HG03469 (cell line): ENCODE data around the gene TMEM163.
"Not testable (repeated sequence)": the region's sequence is repeated elsewhere in the genome, so short reads cannot be mapped to it uniquely, and the experiment has no call there.

Experiments used
- ATAC-seq: cut with Tn5 transposase; IDR thresholded peaks from one replicate; pipeline ENCODE4 v1.9.1; 2021; ENCODE audit warnings: mild to moderate bottlenecking, moderate library complexity, moderate number of reproducible peaks; ENCODE audit not compliant: unreplicated experiment

The TMEM163 gene

GRCh38 chr2:134623796-134624195, 95.0 kb downstream of the TMEM163 start:
- ATAC-seq = peak; percentile 96

GRCh38 chr2:134623046-134623445, 95.8 kb downstream of the TMEM163 start:
- ATAC-seq = no peak

GRCh38 chr2:134621939-134622705, 96.7 kb downstream of the TMEM163 start:
- no peak for ATAC-seq

- no peak for ATAC-seq
Measured at GRCh38 chr2:134619250-134619649, 99.5 kb downstream of the TMEM163 start.

GRCh38 chr2:134615480-134615879, 103.3 kb downstream of the TMEM163 start:
- ATAC-seq = not testable (repeated sequence)

DNA sequence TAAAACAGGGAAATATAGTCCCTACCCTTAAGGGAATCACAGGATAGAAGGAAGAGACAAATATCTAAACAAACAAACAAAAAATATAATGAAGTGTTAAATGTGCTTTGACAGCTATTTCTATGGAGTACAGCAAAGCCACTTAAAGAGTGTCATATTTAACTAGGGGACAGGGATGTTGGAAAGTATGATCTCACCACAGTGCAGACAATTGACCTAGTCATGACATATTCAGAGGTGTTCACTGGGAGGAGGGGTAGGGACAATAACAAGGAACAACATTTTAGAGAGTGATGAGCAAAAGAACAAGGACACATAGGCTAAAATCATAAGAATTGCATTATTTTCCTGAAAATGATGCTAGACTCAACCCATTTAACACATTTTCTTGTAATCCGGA, 107.5 kb downstream of the TMEM163 start:
- no peak for ATAC-seq

GRCh38 chr2:134610871-134611270, 107.9 kb downstream of the TMEM163 start:
- no peak for ATAC-seq

DNA sequence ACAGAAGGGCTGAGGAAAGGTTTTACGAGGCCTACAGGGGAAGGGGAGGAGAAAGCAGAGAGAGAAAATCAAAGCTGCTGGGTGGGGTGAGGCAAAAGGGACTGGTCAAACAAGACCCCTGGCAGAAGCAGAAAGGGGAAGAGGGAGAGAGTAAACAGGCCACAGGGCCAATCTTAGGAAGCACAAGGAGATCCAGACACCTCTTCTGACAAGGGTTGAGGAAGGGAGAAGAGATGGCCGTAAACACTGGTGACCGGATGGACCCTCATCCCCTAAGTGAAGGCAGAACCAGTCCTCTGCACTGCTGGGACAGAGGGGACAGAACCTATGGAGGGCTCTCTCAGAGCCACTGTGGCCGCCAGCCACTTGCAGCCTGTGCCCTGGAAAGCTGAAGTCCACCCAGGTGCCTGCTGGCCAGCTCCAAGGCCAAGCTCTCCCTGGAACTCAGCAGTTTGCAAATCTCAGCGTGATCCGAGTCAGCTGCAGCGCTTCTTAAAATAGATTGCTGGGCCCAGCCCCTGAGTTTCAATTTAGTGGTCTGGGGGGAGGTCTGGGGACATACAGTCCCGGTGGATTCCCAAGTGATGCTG, 108.8 kb downstream of the TMEM163 start:
- ATAC-seq = no peak

GRCh38 chr2:134603966-134604365, 114.8 kb downstream of the TMEM163 start:
- ATAC-seq = no peak

GRCh38 chr2:134602666-134603065, 116.1 kb downstream of the TMEM163 start:
- ATAC-seq = no peak

DNA sequence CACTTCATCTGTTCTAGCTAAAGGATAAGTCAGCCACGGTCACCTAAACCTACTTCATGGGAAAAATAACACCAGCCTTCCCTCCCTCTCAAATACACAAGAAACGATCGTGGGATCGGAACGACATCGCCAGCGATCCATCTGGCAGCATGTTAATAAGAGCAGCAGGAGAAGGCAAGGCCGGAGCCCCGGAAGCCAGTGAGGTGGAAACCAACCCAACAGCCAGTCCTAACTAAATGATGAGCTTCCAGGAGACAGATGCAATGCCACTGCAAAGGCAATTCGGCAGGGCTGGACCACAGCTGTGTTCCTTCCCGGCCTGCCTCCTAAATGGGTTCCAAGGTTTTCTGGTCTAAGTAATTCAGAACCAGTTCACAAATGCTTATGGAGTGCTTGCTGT, 117.5 kb downstream of the TMEM163 start:
- ATAC-seq = no peak

- no peak for ATAC-seq
Measured at GRCh38 chr2:134600208-134600607, 118.6 kb downstream of the TMEM163 start.

- ATAC-seq = no peak
Measured at GRCh38 chr2:134599236-134599635, 119.6 kb downstream of the TMEM163 start.

GRCh38 chr2:134594399-134594798, 124.4 kb downstream of the TMEM163 start:
- ATAC-seq = no peak

DNA sequence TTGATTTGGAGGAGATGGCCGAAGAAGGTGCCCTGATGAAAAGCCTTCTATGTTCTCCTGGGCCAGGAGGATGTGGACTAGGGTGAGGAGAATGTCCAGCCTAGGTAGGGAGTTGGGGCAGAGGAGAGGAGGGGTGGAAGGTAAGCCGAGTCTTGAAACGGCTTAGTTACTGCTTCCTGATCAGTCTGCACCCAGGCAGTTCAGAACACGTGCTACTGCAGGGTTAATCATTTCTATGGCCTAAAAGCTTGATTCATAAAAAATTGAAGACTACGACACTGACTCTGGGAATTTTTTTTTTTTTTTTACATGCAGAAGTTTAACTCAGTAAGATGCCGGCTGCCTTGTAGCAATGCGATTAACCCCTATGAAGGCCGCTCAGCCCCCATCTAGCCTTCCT, 125.3 kb downstream of the TMEM163 start:
- ATAC-seq = no peak

- ATAC-seq = no peak
Measured at GRCh38 chr2:134592377-134592776, 126.4 kb downstream of the TMEM163 start.

DNA sequence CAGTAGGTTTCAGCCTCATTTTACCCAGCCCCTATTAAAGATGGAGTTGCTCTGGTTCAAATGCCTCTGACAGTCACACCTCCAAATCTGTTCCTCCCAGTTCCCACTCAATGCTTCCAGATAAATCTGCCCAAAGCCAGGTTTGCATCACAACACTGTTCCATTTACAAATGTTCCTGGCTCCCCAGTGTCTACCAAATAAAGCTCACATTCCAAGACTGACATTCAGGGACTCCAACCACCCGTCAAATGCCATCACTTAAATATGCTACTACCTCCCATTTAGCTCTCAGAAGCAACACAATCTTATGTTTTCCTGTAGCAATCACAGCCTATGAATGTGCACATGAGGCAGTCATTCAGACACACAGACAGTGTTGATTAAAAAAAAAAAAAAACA, 127.3 kb downstream of the TMEM163 start:
- no peak for ATAC-seq

DNA sequence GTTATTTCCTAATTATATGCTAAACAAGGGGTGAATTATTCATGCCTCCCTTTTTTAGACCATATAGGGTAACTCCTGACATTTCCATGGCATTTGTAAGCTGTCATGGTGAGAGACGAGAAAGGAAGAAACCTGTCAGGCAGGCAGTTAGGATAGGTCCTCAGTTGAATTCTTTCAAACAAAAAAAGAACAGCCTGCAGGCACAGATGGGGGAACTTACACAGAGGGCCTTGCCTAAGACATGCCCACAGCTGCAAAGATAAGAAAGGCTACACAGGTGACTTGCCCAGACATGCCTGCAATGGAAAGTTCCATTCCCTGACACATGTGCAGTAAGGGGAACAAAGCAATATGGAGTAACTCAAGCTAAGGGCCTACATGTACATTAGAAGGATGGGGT, 128.1 kb downstream of the TMEM163 start:
- no peak for ATAC-seq

DNA sequence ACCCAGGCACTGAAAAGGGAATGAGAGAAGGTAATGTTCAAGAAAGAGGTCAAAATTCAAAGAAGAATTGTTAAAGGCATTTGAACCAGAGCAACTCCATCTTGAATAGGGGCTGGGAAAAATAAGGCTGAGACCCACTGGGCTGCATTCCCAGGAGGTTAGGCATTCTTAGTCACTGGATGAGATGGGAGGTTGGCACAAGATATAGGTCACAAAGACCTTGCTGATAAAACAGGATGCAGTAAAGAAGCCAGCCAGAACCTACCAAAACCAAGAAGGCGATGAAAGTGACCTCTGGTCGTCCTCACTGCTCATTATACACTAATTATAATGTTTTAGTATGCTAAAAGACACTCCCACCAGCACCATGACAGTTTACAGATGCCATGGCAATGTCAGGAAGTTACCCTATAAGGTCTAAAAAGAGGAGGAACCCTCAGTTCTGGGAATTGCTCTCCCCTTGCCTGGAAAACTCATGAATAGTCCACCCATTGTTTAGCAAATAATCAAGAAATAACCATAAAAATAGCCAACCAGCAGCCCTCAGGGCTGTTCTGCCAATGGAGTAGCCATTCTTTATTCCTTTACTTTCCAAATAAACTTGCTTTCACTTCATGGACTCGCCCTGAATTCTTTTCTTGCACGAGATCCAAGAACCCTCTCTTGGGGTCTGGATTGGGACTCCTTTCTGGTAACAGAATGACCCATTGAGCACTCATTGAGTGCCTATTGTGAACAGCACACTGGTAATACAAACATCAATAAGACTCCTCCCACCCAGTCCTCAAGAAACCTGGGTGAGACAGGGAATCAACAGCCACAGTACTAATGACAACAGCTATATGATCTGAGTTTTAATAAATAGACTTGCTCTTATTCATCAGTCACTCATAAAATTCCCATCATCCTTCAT, 129.4 kb downstream of the TMEM163 start:
- not testable (repeated sequence) for ATAC-seq

GRCh38 chr2:134588556-134588955, 130.2 kb downstream of the TMEM163 start:
- no peak for ATAC-seq

DNA sequence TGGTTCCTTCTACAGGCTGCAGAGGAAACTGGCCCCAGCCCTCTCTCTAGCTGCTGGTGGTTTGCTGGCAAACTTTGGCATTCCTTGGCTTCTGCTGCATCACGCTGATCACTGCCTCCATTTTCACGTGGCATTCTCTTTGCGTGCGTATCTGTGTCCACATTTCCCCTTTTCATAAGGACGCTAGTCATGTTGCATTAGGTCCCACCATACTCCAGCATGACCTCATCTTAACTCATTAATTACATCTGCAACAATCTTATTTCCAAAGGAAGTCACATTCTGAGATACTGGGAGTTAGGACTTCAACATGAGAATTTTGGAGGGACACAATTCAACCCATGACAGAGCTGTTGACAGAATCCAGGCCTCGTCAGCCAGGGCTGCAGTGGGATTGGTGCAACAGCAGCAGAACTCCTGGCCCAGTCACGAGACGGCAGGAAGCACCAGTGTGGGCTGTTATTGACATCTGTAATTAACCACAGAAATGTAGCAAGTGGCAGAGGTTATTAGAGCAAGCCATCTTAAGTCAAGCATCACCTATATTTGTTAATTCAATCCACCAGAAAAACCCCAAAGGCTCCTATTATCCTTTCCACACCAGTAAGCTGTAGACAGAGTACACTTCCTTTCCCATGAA, 132.4 kb downstream of the TMEM163 start:
- ATAC-seq = no peak
